GM12891 (cell line): ENCODE results near the gene G6PC3.

Source experiments
- PAX5 ChIP-seq: IDR thresholded peaks from 2 replicates; pipeline ENCODE4 v1.6.1; 2011; ENCODE audit warnings: low read length, moderate library complexity, mild to moderate bottlenecking; ENCODE audit not compliant: insufficient read depth, severe bottlenecking
- POLR2A ChIP-seq: IDR thresholded peaks from 2 replicates; pipeline ENCODE4 v1.6.1; 2011; ENCODE audit warnings: low read depth, low read length, control low read depth
- POLR2AphosphoS5 ChIP-seq: IDR thresholded peaks from 2 replicates; pipeline ENCODE4 v1.6.1; 2011; ENCODE audit warnings: low read depth, low read length, control low read depth
- POU2F2 ChIP-seq: IDR thresholded peaks from 2 replicates; pipeline ENCODE4 v1.6.1; 2011; ENCODE audit warnings: low read depth, mild to moderate bottlenecking, control low read depth, low read length, moderate library complexity
- SPI1 ChIP-seq: IDR thresholded peaks from 2 replicates; pipeline ENCODE4 v1.6.1; 2011; ENCODE audit warnings: low read depth, low read length, control low read depth
- TAF1 ChIP-seq: IDR thresholded peaks from 2 replicates; pipeline ENCODE4 v1.6.1; 2011; ENCODE audit warnings: low read depth, low read length, control low read depth

DNA sequence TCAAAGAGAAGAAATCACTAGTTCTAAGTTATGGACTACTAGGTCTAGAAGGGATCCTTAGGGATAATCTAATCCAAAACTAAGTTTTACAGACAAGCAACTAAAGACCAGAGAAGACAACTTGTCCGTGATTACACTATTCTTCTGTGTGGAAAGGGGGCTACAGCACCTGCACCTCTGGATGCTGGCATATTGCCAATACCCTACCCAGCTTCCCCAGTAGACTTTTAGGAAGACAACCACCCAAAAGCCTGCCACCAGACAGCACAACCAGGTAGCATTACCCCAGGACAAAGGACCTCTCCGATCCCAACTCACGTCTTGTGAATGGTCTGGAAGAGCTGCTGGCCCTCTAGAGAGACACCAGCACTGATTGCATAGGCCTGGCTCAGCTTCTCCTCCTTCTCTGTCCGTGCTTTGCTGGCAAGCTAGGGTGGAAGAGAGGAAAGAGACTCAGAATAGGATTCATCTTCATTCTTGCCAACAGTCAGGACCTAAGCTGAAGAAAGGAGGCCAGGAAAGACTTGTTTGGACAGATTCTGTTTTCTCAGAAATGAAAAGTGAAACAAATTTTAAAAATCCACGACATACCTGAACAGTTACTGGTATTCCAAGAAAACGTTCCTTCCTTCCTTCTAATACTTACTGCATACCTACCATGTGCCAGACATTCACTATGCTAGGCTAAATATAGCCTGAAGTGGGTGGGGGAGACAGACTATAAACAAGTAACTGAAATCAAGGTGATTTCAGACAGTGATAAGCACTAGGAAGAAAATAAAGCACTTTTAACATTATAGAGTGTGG is 30.5 kb upstream of the G6PC3 start:
- TF ChIP-seq POLR2A = no peak
- TF ChIP-seq SPI1 = no peak
- TF ChIP-seq POLR2AphosphoS5 = no peak
- TF ChIP-seq TAF1 = no peak
- no peak for TF ChIP-seq POU2F2
- no peak for TF ChIP-seq PAX5
